ENCODE measurements around the gene FGD4. TPM values are rescaled to one million over a fixed set of nuclear protein-coding genes. Genes with fewer than 3 reads are reported as not detected.
"Not testable (repeated sequence)": the region's sequence is repeated elsewhere in the genome, so short reads cannot be mapped to it uniquely, and the experiment has no call there.

The FGD4 gene
- total RNA-seq, 1 donor from 2014 or later = 55.6 TPM

DNA sequence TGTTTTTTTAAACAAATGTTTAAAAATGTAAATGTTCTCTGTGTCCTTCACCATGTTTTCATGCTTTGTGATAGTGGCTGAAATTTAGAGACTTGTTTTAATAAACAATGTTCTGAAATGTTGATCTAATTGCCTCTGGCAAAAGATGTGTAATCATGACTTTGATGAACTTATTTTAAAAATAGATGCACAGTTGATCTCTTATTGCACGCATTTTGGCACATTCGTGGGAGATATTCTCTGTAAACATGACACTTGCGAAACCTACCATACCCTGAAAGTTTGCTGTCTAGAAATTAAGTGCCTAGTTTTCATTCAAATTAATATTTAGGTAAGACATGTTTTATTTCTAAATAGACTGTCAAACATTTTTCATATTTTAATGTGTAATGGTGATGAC lies 160.1 kb downstream of the FGD4 start:
- intact Hi-C loops (cut with DNase I) = no loop called here
- TF ChIP-seq, protein P1, sequence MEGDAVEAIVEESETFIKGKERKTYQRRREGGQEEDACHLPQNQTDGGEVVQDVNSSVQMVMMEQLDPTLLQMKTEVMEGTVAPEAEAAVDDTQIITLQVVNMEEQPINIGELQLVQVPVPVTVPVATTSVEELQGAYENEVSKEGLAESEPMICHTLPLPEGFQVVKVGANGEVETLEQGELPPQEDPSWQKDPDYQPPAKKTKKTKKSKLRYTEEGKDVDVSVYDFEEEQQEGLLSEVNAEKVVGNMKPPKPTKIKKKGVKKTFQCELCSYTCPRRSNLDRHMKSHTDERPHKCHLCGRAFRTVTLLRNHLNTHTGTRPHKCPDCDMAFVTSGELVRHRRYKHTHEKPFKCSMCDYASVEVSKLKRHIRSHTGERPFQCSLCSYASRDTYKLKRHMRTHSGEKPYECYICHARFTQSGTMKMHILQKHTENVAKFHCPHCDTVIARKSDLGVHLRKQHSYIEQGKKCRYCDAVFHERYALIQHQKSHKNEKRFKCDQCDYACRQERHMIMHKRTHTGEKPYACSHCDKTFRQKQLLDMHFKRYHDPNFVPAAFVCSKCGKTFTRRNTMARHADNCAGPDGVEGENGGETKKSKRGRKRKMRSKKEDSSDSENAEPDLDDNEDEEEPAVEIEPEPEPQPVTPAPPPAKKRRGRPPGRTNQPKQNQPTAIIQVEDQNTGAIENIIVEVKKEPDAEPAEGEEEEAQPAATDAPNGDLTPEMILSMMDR (IDR thresholded peaks at IDR 0.05) = no peak
- Histone ChIP-seq H3K9me3 (no peaks in the 10 kb centered on the region), H3K36me3 (peaks cover 7% of the 10 kb centered on the region), H3K4me1 (peaks cover 46% of the 10 kb centered on the region), H3K4me3 (no peak overlapping the region), H3K27ac (peak overlapping the region; percentile 4), H3K27me3 (ENCODE audit: low read depth) (no peaks in the 10 kb centered on the region)
- DNase-seq = no peak
- ATAC-seq = no peak

DNA sequence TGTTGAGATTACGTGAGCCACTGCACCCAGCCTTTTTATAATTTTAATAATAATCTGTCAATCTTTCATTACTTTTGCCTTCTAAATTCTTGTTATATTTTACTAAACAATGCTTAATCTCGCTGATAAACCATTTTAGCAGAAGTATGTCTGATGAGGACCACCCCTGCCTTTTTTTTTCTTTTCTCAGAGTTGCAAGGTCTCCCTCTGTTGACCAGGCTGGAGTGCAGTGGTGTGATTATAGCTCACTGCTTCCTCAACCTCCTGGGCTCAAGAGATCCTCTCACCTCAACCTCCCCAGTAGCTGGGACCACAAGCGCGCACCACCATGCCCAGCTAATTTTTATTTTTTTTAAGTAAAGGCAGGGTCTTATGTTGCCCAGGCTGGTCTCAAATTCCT lies 161.2 kb downstream of the FGD4 start:
- Histone ChIP-seq H3K9me3 (no peaks in the 10 kb centered on the region), H3K36me3 (peaks cover 11% of the 10 kb centered on the region), H3K27me3 (ENCODE audit: low read depth) (no peaks in the 10 kb centered on the region), H3K4me1 (peaks cover 42% of the 10 kb centered on the region), H3K27ac (peak overlapping the region; percentile 4), H3K4me3 (no peak overlapping the region)
- ATAC-seq (no peak), DNase-seq (no peak)
- TF ChIP-seq, protein P1 (IDR thresholded peaks at IDR 0.05) = no peak
- intact Hi-C loops (cut with DNase I) = no loop called here

DNA sequence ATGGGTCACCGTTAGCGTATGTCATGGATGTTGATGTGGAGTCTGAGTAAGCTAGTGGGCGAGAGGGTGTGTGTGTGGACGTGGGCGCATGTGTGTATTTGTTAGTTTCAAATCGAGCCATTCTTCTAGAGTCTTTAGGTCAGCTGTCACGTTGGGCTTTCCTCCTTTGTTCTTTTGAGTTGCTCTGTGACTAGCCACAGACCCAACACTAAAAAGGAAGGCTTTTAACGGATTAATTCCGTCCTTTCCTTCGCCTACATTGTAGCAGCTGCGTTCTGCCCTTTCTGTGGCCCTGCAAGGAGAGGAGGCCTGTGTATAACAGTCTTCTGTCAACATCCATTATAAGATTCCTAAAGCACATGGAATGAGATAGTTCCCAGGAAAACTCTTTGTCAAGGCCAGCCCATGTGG lies 162.6 kb downstream of the FGD4 start:
- TF ChIP-seq, protein P1 (IDR thresholded peaks at IDR 0.05) = no peak
- DNase-seq (no peak), ATAC-seq (no peak)
- intact Hi-C loops (cut with DNase I) = no loop called here
- no peak overlapping the region for H3K4me3 ChIP-seq
- no peaks in the 10 kb centered on the region for H3K27me3 ChIP-seq (ENCODE audit: low read depth)
- H3K36me3 ChIP-seq = peaks cover 18% of the 10 kb centered on the region
- peak overlapping the region; percentile 43 for H3K27ac ChIP-seq
- H3K4me1 ChIP-seq = peaks cover 53% of the 10 kb centered on the region
- H3K9me3 ChIP-seq = no peaks in the 10 kb centered on the region

DNA sequence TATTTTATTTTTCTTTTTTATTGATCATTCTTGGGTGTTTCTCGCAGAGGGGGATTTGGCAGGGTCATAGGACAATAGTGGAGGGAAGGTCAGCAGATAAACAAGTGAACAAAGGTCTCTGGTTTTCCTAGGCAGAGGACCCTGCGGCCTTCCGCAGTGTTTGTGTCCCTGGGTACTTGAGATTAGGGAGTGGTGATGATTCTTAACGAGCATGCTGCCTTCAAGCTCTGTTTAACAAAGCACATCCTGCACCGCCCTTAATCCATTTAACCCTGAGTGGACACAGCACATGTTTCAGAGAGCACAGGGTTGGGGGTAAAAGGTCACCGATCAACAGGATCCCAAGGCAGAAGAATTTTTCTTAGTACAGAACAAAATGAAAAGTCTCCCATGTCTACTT lies 163.1 kb downstream of the FGD4 start:
- ATAC-seq; H3K4me3 ChIP-seq; H3K9me3 ChIP-seq; intact Hi-C loops (cut with DNase I); DNase-seq; H3K27me3 ChIP-seq (ENCODE audit: low read depth): not testable (repeated sequence)
- H3K36me3 ChIP-seq = peaks cover 21% of the 10 kb centered on the region
- peaks cover 58% of the 10 kb centered on the region for H3K4me1 ChIP-seq
- H3K27ac ChIP-seq = peak overlapping the region; percentile 43

DNA sequence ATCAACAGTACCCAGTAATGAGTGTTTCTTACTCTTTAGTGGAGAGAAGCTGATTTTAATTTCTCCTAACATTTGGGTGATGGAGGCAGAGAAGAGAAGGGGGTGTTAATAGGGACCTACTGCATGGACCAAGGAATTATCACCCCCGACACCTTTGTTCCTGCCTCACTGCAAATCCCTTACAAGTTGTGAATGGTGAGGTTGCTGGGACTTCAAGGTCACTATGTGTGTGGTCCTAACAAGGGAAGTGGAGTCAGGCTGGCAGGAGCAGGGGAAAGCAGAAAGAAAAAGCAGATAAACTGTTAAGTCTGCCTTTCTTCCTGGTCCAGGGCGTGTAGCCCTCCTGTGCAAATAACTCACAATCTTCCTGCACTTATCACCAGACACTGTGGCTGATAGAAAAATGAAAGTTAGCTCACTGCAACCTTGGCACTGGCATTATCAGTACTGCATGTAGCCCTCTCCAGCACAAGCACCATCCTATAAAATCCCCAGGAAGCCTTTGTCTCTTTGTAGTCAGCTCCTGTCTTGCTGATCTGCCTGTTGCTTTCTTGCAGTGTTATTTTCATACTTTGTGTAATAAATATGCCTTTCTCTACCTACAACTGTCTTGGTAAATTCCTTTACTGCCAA lies 167.4 kb downstream of the FGD4 start:
- no peak for DNase-seq
- H3K4me3 ChIP-seq = no peak overlapping the region
- intact Hi-C loops (cut with DNase I) = no loop called here
- peak; percentile 39 to 60 for ATAC-seq
- H3K27me3 ChIP-seq (ENCODE audit: low read depth) = no peaks in the 10 kb centered on the region
- H3K4me1 ChIP-seq = peaks cover 45% of the 10 kb centered on the region
- TF ChIP-seq, protein P1 (IDR thresholded peaks at IDR 0.05) = no peak
- peak overlapping the region; percentile 9 for H3K27ac ChIP-seq
- H3K9me3 ChIP-seq = no peaks in the 10 kb centered on the region
- peaks cover 21% of the 10 kb centered on the region for H3K36me3 ChIP-seq

DNA sequence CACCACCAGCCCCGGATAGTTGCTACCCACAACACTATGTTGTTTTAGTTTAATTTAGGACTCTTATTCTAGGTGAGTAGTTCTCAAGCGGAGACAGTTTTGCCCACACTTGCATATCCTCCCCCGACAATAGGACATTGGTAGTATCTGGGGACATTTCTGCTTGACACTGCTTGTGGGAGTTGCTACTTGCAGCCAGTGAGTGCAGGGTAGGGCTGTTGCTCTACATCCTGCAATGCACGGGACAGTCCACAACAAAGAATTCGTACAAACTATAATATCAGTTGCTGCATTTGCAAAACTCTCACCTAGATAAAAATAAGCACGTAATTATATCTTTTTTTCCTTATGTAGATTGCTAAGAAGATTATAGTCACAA lies 167.9 kb downstream of the FGD4 start:
- no peaks in the 10 kb centered on the region for H3K9me3 ChIP-seq
- TF ChIP-seq, protein P1 (IDR thresholded peaks at IDR 0.05) = no peak
- H3K27ac ChIP-seq = peak overlapping the region; percentile 9
- peaks cover 21% of the 10 kb centered on the region for H3K36me3 ChIP-seq
- no peak for DNase-seq
- peaks cover 45% of the 10 kb centered on the region for H3K4me1 ChIP-seq
- no peak overlapping the region for H3K4me3 ChIP-seq
- ATAC-seq = peak; percentile 51 to 62
- intact Hi-C loops (cut with DNase I) = no loop called here
- no peaks in the 10 kb centered on the region for H3K27me3 ChIP-seq (ENCODE audit: low read depth)
